HUDEP-2 (cell line): Measurements from ENCODE around the gene LGI2.
"Not testable (repeated sequence)": the region's sequence is repeated elsewhere in the genome, so short reads cannot be mapped to it uniquely, and the experiment has no call there.

Experiments
- DNase-seq, 76 experiments: peaks; one replicate each; lab custom pipeline; 2025; ENCODE audit not compliant: unreplicated experiment in 76 of 76; lab: John Stamatoyannopoulos, UW

Gene LGI2, protein sequence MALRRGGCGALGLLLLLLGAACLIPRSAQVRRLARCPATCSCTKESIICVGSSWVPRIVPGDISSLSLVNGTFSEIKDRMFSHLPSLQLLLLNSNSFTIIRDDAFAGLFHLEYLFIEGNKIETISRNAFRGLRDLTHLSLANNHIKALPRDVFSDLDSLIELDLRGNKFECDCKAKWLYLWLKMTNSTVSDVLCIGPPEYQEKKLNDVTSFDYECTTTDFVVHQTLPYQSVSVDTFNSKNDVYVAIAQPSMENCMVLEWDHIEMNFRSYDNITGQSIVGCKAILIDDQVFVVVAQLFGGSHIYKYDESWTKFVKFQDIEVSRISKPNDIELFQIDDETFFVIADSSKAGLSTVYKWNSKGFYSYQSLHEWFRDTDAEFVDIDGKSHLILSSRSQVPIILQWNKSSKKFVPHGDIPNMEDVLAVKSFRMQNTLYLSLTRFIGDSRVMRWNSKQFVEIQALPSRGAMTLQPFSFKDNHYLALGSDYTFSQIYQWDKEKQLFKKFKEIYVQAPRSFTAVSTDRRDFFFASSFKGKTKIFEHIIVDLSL

DNA sequence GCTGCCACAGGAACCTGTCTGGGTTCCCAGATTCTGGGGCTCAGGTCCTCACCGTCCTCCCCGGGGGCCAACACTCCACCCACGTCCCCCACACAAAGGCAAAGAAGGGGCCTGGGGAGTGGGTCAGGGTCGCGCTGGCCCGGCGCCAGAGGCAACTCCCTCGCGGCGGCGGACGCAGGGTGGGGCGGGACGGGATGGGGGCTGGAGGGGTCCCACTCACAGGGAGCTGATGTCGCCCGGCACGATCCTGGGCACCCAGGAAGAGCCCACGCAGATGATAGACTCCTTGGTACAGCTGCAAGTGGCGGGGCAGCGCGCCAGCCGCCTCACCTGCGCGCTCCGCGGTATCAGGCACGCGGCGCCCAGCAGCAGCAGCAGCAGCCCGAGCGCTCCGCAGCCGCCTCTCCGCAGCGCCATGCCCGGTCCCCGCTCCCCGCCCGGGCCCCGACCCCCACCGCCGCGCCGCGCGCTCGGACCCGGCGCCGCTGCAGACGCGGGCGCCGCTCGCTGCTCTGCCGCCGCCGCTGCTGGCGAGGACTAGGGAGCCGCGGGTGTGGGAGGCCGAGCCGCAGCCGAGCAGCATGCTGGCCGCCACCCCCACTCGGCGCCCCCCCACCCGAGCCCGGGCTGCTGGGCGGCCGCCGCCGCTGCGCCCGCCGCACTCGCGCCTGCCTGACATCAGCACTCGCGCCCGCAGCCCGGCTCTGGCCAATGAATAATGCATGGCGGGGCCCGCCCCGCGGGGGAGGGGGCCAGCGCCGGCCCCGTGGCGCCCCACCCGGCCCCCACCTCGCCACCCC, at the start of gene LGI2:
TSS of gene LGI2 (minus strand) at position 670 of the 800 bp plus-strand sequence. CDS start at position 417, 253 bp downstream.
- no peak for DNase-seq

DNA sequence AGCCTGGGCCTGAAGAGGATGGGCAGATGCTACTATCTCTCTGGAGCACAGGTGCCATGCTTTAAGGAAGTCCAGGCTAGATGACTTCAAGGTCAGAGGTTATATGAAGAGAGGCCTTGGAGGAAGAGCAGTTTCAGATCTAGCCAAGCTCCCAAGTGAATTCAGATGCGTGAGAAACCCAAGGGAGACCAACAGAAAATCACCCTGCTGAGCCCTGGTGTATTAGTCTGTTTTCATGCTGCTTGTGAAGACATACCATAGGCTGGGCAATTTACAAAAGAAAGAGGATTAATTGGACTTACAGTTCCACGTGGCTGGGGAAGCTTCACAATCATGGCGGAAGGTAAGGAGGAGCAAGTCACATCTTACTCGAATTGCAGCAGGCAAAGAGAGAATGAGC, 47.8 kb upstream of the LGI2 start:
- no peak for DNase-seq

DNA sequence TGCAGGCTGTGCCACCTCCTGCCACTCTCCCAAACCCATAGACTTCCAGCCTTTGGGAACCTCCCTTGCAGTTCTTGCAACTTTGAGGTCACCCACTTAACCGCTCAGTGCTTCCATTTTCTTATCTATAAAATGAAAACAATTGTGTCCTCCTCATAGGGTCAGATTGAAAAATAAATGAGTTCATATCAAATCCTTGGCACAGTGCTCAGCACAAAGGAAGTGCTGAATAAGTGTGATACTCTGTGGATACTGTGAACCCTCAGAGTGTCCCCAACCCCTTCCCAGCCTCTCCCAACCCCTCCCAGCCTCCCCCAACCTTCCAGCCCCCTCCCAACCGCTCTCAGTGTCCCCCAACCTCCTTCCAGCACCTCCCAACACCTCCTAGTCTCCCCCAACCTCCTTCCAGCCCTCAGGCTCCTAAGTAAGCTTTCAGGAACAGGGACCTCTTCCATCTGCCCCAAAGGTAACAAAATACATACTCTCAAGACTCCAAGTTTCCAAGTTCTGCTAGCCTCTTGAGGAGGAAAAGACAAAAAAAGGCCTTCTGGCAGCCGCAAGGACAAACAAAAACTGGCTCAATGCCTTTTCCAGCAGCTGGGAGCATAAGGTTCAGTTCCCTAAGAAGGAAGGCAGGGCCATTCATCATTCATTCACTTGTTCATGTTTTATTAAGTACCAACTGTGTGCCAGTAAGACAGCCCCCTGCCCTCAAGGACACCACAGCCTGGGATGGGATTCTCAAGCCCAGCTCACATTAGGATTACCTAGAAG, 46.1 kb upstream of the LGI2 start:
- no peak for DNase-seq

DNA sequence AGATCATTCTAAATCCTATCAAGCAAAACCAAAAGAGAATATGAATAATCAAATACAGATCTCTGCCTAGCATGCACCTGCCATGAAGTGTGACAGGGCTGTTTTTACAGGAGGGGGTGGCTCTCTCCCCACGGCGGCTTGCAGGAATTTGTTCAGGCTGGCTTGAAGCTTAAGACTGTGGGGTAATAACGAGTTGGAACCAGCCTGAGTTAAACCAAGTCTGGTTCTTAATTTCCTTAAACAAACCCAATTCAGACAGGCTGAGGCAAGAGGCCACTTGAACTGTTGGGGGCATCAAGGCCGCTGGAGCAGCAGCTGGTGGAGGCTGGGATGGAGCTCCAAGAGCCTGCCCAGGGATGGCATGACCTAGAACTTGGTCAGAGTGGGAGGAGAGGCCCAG, 45.1 kb upstream of the LGI2 start:
- no peak for DNase-seq

DNA sequence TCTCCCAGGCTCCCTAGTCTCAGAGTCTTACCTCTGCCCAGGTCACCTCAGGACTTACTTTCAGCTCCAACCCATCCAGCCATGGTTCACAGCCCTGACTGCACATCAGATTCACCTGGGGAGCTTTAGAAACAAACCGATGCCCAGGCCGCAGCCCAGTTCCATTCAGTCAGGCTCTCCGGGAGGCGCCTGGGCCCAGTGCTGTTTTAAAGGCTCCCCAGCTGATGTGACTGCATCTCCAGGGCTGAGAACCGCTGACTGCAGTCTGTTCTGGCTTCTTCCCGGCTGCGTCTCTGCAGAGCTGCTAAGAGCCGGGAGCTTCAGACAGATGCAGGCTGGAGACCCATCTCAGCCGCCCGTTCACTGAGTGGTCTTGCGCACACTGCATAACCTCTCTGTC, 44.4 kb upstream of the LGI2 start:
- DNase-seq, result no peak

DNA sequence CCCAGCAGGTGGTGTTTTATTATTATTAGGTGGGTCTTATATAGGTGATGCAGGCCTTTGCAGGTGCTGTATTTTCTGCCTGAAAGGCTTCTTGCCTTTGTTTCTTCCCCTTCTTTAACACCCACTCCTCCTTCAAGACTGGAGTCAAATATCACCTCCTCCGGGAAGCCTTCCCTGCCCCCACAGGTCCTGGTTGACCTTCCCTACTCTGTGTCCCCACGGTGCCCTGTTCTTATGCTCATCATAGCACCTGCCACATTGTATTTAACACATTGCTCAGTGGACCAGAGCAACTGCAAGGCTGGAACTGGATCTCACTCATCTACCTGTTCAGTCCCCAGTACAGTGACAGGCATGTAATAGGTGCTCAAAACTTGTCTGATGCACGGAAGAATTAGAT, 39.8 kb upstream of the LGI2 start:
- no peak for DNase-seq

DNA sequence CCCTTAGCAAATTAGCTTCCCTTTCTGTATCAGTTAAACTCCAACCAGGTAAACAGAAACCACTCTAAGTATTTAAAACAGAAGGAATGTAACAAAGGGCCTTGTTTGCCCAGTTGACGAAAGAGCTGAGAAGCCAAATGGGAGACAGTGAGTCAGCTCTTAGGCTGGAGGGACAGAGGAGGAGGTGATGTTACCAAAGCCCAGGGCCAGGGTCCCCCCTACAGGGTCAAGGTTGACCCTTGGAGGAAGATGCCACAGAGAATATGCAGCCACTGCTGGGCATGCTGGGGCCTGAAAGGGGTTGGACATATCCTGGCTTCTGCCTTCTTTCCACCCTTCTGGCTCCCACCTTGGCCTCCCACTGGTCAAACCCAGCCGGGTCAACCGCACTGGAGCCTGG, 38.3 kb upstream of the LGI2 start:
- no peak for DNase-seq

DNA sequence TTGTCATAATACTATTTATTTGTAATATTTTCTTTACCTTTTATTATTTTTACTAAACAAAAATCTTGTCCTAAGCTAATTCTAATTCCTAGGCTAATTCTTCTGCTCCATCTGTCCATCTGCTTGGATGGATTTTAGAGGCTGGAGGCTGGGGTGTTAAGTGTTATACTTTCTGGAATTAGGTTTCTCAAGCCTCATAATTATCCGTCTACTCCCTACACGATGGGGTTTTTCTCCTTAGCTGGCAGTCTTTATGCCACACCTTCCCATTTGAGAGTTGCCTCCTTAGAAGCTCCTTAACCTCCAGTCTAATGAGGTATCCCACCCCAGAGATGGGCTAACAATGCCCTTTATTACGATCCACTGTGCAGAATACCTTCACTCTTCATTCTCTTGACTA, 37.6 kb upstream of the LGI2 start:
- DNase-seq, result no peak

DNA sequence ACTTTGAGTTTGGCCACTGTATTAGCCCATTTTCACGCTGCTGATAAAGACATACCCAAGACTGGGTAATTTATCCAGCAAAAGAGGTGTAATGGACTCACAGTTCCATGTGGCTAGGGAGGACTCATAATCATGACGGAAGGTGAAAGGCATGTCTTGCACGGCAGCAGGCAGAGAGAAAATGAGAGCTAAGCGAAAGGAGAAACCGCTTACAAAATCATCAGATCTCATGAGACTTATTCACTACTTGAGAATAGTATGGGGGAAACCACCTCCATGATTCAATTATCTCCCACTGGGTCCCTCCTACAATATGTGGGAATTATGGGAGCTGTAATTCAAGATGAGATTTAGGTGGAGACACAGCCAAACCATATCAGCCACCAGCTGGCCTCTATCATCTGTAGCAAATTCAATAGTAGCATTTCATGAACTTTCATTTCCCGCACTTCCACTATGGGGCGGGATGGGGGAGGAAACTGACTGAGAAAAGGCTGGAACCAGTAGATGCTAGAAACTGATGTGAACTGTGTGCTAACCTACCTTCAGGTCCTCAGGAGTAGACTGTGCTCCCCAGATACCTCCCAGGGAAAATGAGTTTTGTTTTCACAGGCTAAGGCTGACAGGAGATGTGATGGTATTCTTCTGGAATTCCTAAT, 35.3 kb upstream of the LGI2 start:
- no peak for DNase-seq

DNA sequence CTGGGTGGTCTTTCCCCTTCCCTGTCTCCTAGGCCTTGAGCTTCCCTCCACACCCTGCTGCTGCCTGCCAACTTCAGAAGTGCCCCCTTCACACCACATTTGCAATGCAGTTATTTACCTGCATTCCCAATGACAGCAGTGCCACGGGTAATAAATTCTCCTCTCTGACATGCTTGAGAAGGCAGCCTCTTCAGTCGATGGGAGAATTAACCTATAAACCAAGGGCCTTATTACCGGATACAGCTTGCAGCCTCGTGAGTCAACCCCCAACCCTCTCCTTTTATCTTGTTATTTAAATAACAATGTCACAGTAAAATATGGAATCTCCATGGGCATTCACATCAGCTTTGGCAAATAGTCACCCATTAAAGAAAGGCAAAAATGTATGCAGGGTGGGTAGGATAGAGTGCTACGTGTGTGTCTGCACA, 34.7 kb upstream of the LGI2 start:
- no peak for DNase-seq

DNA sequence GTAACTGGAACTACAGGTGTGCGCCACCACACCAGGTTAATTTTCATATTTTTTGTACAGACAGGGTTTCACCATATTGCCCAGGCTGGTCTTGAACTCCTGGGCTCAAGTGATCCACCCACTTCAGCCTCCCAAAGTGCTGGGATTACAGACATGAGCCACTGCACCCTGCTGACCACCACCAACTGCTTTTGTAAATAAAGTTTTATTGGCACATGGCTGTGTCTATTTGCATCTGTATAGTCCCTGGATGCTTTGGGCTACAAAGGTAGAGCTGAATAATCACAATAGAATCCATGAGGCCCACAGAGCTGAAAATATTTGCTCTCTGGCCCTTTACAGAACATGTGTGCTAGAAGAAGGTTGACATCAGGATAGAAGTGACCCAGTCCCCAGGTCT, 33.7 kb upstream of the LGI2 start:
- not testable (repeated sequence) for DNase-seq

DNA sequence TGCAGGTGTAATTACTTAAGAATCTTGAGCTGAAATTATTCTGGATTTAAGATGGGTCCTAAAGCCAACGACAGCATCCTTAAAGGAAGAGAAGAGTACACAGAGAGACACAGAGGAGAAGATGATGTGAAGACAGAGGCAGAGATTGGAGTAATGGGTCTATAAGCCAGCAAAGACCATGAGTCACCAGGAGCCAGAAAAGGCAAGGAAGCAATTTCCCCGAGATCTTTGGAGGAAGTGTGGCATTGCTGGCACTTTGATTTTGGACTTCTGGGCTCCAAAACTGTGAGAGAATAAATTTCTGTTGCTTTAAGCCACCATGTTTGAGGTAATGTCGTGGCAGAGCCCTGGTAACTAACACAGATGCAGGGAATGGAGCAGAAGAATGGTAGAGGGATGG, 32.4 kb upstream of the LGI2 start:
- DNase-seq, result no peak

DNA sequence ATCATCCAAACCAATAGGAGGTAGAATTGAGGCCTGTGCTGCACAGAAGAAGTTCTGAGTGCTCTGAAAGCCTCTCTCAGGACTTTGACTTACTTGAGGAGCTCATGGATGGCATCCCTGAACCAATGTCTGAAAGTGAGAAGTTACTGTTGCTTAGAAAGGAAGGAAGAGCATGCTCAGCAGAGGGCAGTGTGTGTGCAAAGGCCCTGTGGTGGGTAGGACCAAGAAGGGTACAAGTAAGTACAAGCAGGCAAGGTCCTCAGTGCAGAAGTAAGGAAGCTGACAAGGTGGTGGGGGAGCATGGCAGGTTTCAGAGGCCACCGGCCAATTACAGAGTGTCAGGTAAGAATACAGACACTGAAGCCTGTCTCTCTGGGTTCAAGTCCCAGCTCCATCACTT, 31.4 kb upstream of the LGI2 start:
- DNase-seq, result no peak

DNA sequence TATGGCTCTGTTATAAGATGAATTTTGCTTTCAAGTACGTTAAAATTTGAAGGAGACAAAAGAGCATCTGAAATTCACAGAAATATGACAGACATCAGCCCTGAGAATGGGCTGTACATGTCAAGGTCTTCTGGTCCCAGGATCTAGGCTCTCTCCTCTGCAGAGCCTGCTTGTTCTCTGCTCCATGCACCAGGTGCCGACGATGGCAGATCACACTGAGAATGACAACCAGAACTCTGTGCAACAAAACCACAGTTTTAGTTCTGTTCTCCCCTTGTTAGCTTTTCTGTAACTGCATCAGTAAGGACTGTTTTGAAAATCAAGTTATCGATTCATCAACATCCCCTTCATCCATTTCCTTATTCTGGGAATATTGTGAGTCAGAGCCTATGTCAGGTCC, 30.9 kb upstream of the LGI2 start:
- no peak for DNase-seq

DNA sequence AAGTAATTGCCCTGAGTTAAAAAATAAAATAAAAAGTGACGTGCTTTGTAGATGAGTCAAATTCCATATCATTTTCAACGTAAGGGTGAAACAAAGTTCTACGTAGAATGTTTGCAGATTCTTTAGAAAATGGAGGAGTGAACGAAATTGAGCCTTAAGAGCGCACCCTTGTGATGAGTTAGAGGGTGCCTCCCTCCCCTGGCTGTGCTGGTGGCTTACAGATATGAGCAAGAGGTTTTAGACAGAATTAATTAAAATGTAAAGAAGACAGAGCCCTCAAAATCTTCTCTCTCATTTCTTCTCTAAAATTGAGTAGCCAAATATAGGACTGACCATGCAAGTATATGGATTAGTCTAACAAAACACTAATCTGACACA, 30.2 kb upstream of the LGI2 start:
- DNase-seq, result no peak

DNA sequence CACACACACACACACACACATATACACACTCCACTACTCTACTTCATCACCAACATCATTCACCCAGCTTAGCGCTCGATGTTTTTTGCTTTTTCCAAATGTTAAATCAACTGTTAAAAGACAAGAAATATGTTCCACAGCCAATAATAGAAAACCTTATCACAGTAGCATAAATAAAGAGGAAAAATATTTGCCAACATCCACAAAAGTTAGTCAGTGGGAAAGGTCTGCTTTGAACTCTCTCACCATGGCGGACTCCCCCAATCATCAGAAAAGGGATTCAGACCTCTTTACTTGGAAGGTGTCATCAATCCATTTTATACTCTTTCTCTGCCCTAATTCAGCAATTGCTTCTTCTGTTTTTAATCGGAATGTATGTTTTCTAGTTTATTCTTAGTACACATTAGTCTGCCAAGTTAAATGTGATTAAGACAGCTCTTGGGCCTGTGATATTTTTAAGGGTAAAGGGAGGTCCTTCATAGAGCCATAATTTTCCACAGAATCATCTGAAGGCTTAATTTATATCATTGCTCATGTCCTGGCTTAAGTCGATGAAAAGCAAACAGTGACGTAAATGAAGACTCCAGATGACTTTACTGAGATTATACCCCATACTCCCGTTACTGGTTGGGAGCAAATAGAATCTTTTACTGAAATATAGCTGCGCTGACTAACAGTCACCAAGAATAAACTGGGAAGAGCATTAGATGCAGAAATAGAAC, 29.7 kb upstream of the LGI2 start:
- no peak for DNase-seq

DNA sequence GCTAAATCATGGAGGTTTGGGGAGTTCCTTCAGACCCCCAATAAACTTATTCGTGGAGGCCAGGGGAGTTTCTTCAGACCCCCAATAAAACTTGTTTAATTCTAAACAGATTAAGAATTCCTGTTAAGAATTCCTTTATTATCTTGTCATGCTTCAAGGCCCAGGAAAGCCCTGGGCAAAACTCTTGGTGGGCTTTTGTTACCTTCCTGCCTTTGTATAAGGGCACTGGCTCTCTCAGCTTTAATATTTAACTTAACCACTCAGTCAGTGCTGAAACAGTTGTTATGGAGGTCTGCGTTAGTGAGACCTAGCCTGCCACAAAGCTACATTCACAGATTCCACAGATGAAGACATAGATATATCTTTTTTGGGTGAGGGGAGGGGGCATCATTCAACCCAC, 29.0 kb upstream of the LGI2 start:
- DNase-seq, result no peak

DNA sequence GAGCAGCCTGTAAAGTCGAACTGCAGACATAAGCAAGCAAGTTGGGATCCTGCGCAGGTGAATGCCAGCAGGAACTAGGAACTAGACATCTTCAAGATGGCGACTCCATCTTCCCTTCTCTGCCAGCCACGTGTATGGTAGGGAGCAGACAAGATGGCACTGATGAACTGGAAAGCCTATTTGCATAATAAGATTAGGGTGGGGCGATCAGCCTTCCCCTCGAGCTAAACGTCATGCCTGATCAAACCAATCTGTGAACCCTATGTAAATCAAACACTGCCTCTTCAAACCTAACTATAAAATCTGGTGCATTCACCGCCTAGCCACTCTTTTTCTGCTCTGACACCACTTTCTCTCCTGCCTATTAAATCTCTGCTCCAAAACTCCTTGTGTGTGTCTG, 28.1 kb upstream of the LGI2 start:
- no peak for DNase-seq

DNA sequence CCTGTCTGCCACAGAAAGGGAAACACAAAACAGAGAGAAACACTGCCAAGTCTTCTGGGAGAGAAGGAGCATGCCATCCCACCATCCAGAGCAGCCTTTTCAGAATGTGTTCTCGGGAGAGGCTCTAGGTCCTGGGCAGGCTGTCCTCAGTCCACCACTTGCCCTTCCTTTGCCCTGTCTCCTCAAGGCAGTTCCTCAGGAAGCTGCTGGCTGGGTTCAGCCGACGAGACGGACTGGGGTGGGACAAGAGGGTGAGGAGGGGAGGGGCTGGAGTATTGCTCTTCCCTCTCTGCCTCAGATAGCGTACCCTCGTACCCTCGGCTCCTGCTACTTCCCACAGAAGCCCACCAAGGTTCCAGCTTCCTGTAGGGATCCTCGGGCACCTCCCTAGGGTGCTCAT, 26.6 kb upstream of the LGI2 start:
- no peak for DNase-seq

DNA sequence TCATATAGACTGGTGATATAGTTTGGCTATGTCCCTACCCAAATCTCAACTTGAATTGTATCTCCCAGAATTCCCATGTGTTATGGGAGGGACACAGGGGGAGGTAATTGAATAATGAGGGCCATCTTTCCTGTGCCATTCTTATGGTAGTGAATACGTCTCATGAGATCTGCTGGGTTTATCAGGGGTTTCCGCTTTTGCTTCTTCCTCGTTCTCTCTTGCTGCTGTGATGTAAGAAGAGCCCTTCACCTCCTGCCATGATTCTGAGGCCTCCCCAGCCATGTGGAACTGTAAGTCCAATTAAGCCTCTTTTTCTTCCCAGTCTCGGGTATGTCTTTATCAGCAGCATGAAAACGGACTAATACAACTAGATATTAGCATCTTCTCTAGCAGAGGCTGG, 21.3 kb upstream of the LGI2 start:
- not testable (repeated sequence) for DNase-seq
